Measurements from ENCODE around the gene IL3.

IL3 gene

DNA sequence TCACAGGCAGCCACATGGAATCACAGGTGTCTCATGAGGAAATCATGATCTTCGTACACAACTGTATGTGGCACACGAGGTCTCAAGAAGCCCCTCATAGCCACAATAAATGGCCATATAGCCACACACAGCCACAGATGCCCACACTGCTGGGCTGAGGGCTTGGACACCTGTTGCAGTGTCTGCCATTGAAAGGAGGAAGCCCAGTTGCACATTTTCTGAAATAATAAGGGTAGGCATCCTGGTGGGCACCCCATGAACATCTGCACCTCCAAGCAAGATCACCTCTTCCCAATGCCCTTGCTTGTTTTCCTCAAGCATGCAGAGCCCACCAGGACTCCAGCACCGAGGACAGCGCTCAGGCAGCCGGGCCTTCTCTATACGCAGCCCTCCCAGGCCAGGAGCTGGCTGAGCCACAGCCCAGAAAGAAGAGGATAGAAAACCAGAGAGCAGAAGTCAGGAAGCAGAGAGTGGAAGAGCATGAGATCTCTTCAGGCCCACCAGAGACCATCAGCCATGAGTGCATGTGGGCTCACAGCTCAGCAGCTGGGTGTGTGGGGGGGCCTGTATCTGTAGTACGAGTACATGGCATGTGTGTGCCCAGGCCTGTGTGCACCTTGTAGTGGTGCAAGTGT is 48.0 kb upstream of the IL3 start:
- H3K4me2 ChIP-seq (ENCODE audit: low read depth, low read length, poor library complexity, severe bottlenecking) = no peak overlapping the region
- no peaks in the 10 kb centered on the region for H3K27me3 ChIP-seq (ENCODE audit: insufficient read depth, low read length, poor library complexity, severe bottlenecking)
- no peak overlapping the region for H3K4me3 ChIP-seq (ENCODE audit: low read length, poor library complexity, severe bottlenecking)
- H3K36me3 ChIP-seq (ENCODE audit: insufficient read depth, low read length) = no peaks in the 10 kb centered on the region
- no peaks in the 10 kb centered on the region for H3K79me2 ChIP-seq (ENCODE audit: insufficient read depth, low read length)
- TF ChIP-seq EZH2phosphoT487 (IDR thresholded peaks at IDR 0.05; ENCODE audit: borderline replicate concordance) (no peak), CTCF (conservative IDR thresholded peaks at IDR 0.05; ENCODE audit: low read length) (no peak)
- no peaks in the 10 kb centered on the region for H3K9me3 ChIP-seq (ENCODE audit: insufficient read depth, low read depth, low read length)
- H3F3A ChIP-seq (ENCODE audit: low read depth) = no peaks in the 10 kb centered on the region
- no peaks in the 10 kb centered on the region for H3K4me1 ChIP-seq (ENCODE audit: insufficient read depth, low read length, poor library complexity, severe bottlenecking)
- H4K20me1 ChIP-seq (ENCODE audit: insufficient read depth, low read length, poor library complexity, severe bottlenecking) = no peaks in the 10 kb centered on the region
- no peak overlapping the region for H2AFZ ChIP-seq (ENCODE audit: low read length)
- no peaks in the 10 kb centered on the region for H3K9me2 ChIP-seq (replicated peaks; ENCODE audit: low read depth, low read length)
- H3K9ac ChIP-seq (ENCODE audit: low read depth, low read length, poor library complexity, severe bottlenecking) = no peak overlapping the region

DNA sequence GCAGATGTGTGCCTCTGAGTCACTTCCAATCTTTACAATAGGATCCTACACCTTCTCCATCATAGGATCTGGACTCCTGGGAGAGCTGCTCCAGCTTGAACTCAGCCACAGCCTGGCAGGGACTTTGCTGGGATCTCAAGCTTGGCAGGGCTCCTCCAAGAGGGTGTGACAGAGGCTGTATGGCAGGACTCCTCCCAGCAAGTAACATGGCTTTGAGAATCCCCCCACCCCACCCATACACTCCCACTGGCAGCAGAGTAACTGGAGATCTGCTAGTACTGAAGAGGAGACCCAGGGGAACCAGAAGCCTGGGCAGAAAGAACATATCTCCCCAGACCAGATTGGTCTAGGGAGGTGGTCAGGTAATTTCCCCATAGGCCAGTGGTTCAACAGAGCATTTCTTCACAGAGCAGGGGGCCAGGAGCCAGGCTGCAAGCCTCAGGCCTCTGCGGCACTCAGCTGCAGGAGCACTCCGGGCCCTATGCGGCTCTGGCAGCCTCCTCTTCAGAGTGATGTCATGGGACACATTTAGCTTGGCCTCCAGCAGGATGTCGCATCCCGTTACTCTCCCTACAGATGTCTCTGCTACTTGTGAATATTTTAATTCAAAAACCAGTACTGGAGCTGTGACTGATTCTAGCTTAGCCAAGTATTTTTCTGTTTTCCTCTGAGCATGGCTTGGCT is 47.3 kb upstream of the IL3 start:
- no peak overlapping the region for H3K4me2 ChIP-seq (ENCODE audit: low read depth, low read length, poor library complexity, severe bottlenecking)
- TF ChIP-seq EZH2phosphoT487 (IDR thresholded peaks at IDR 0.05; ENCODE audit: borderline replicate concordance) (no peak), CTCF (conservative IDR thresholded peaks at IDR 0.05; ENCODE audit: low read length) (no peak)
- no peaks in the 10 kb centered on the region for H4K20me1 ChIP-seq (ENCODE audit: insufficient read depth, low read length, poor library complexity, severe bottlenecking)
- H3K9ac ChIP-seq (ENCODE audit: low read depth, low read length, poor library complexity, severe bottlenecking) = no peak overlapping the region
- no peaks in the 10 kb centered on the region for H3K9me3 ChIP-seq (ENCODE audit: insufficient read depth, low read depth, low read length)
- no peaks in the 10 kb centered on the region for H3K79me2 ChIP-seq (ENCODE audit: insufficient read depth, low read length)
- no peaks in the 10 kb centered on the region for H3K27me3 ChIP-seq (ENCODE audit: insufficient read depth, low read length, poor library complexity, severe bottlenecking)
- no peak overlapping the region for H3K4me3 ChIP-seq (ENCODE audit: low read length, poor library complexity, severe bottlenecking)
- no peaks in the 10 kb centered on the region for H3K4me1 ChIP-seq (ENCODE audit: insufficient read depth, low read length, poor library complexity, severe bottlenecking)
- no peaks in the 10 kb centered on the region for H3F3A ChIP-seq (ENCODE audit: low read depth)
- no peak overlapping the region for H2AFZ ChIP-seq (ENCODE audit: low read length)
- no peaks in the 10 kb centered on the region for H3K9me2 ChIP-seq (replicated peaks; ENCODE audit: low read depth, low read length)
- H3K36me3 ChIP-seq (ENCODE audit: insufficient read depth, low read length) = no peaks in the 10 kb centered on the region

- no peak overlapping the region for H3K4me2 ChIP-seq (ENCODE audit: low read depth, low read length, poor library complexity, severe bottlenecking)
- H3K36me3 ChIP-seq (ENCODE audit: insufficient read depth, low read length) = no peaks in the 10 kb centered on the region
- H4K20me1 ChIP-seq (ENCODE audit: insufficient read depth, low read length, poor library complexity, severe bottlenecking) = no peaks in the 10 kb centered on the region
- no peaks in the 10 kb centered on the region for H3F3A ChIP-seq (ENCODE audit: low read depth)
- H3K4me3 ChIP-seq (ENCODE audit: low read length, poor library complexity, severe bottlenecking) = no peak overlapping the region
- H3K9ac ChIP-seq (ENCODE audit: low read depth, low read length, poor library complexity, severe bottlenecking) = no peak overlapping the region
- H3K27me3 ChIP-seq (ENCODE audit: insufficient read depth, low read length, poor library complexity, severe bottlenecking) = no peaks in the 10 kb centered on the region
- H3K9me3 ChIP-seq (ENCODE audit: insufficient read depth, low read depth, low read length) = no peaks in the 10 kb centered on the region
- TF ChIP-seq CTCF (conservative IDR thresholded peaks at IDR 0.05; ENCODE audit: low read length) = no peak
- no peak for TF ChIP-seq EZH2phosphoT487 (IDR thresholded peaks at IDR 0.05; ENCODE audit: borderline replicate concordance)
- H3K79me2 ChIP-seq (ENCODE audit: insufficient read depth, low read length) = no peaks in the 10 kb centered on the region
- no peak overlapping the region for H2AFZ ChIP-seq (ENCODE audit: low read length)
- no peaks in the 10 kb centered on the region for H3K9me2 ChIP-seq (replicated peaks; ENCODE audit: low read depth, low read length)
- H3K4me1 ChIP-seq (ENCODE audit: insufficient read depth, low read length, poor library complexity, severe bottlenecking) = no peaks in the 10 kb centered on the region
Measured at GRCh38 chr5:132013711-132014110, 46.7 kb upstream of the IL3 start.

Measured in Loucy (cell line).